HG03565 (cell line): Measurements from ENCODE around the gene WSCD2.

Source experiments
- ATAC-seq: cut with Tn5 transposase; IDR thresholded peaks from one replicate; pipeline ENCODE4 v1.9.1; 2021; ENCODE audit warnings: mild to moderate bottlenecking, moderate library complexity; ENCODE audit not compliant: unreplicated experiment

The WSCD2 gene

GRCh38 chr12:108126212-108126611, 2.9 kb upstream of the WSCD2 start:
- no peak for ATAC-seq

- no peak for ATAC-seq
Observed at GRCh38 chr12:108126990-108127501, 2.0 kb upstream of the WSCD2 start.

GRCh38 chr12:108127654-108128053, 1.4 kb upstream of the WSCD2 start:
- no peak for ATAC-seq

- no peak for ATAC-seq
Observed at GRCh38 chr12:108128221-108129016, 669 bp upstream of the WSCD2 start.

GRCh38 chr12:108131035-108131434, 1.9 kb downstream of the WSCD2 start:
- ATAC-seq, result no peak

- no peak for ATAC-seq
Observed at GRCh38 chr12:108131657-108132126, 2.6 kb downstream of the WSCD2 start.

- ATAC-seq, result no peak
Observed at GRCh38 chr12:108133482-108133881, 4.4 kb downstream of the WSCD2 start.

GRCh38 chr12:108134744-108135143, 5.7 kb downstream of the WSCD2 start:
- no peak for ATAC-seq

GRCh38 chr12:108135627-108136026, 6.5 kb downstream of the WSCD2 start:
- ATAC-seq, result no peak

GRCh38 chr12:108136697-108137096, 7.6 kb downstream of the WSCD2 start:
- no peak for ATAC-seq

GRCh38 chr12:108139454-108139853, 10.4 kb downstream of the WSCD2 start:
- ATAC-seq, result no peak

- no peak for ATAC-seq
Observed at GRCh38 chr12:108140501-108140900, 11.4 kb downstream of the WSCD2 start.

- no peak for ATAC-seq
Observed at GRCh38 chr12:108141600-108142130, 12.6 kb downstream of the WSCD2 start.

GRCh38 chr12:108143144-108143543, 14.1 kb downstream of the WSCD2 start:
- ATAC-seq, result no peak

- no peak for ATAC-seq
Observed at GRCh38 chr12:108144080-108144479, 15.0 kb downstream of the WSCD2 start.

- ATAC-seq, result no peak
Observed at GRCh38 chr12:108145011-108145410, 15.9 kb downstream of the WSCD2 start.

GRCh38 chr12:108146035-108146893, 17.2 kb downstream of the WSCD2 start:
- no peak for ATAC-seq

GRCh38 chr12:108147279-108147678, 18.2 kb downstream of the WSCD2 start:
- no peak for ATAC-seq

- no peak for ATAC-seq
Observed at GRCh38 chr12:108148521-108149074, 19.5 kb downstream of the WSCD2 start.

- ATAC-seq, result no peak
Observed at GRCh38 chr12:108150436-108150835, 21.3 kb downstream of the WSCD2 start.

- ATAC-seq, result no peak
Observed at GRCh38 chr12:108151533-108152169, 22.6 kb downstream of the WSCD2 start.
